Astrocyte (in vitro differentiated cells and primary cell): ENCODE results near the gene LRBA.

ENCODE experiments used
- CTCF ChIP-seq: IDR thresholded peaks from 2 replicates; pipeline ENCODE4 v1.5.1; 2011; ENCODE audit warnings: low read depth, mild to moderate bottlenecking, inconsistent platforms, low read length, moderate library complexity; ENCODE audit not compliant: insufficient read depth
- EZH2 ChIP-seq: IDR thresholded peaks from 2 replicates; pipeline ENCODE4 v1.6.1; 2012; ENCODE audit warnings: mild to moderate bottlenecking, low read length, inconsistent platforms; ENCODE audit not compliant: insufficient read depth

DNA sequence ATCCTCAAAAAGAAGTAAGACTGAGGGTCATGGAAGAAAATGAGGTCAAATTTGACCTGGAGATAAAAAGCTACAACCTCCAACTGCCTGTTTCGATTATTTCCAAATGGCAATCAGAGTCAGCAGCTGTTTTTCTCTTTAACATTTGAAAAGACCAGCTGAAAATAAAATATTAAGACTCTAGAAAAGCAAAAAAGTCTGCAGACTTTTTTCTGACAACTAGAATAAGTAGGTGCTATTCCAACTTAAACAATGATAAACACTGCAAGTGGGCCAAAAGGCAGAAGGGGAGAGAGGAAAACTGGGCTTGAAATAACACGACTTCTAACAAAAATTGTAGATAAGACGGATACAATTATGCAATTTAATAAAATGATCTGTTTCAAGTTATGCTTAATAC, 110.4 kb downstream of the LRBA start:
- TF ChIP-seq CTCF (no peak), EZH2 (no peak)
